Stimulated activated CD8-positive, alpha-beta memory T cell treated with anti-CD3 and anti-CD28 coated beads, Interleukin-4, amount 100 ng/mL, for 24 hours (primary cell): ENCODE measurements around the gene THOC5.
"Not testable (repeated sequence)": the region's sequence is repeated elsewhere in the genome, so short reads cannot be mapped to it uniquely, and the experiment has no call there.

Experiments
- DNase-seq: peaks from one replicate; pipeline ENCODE4 v3.0.0-alpha.2; 2020; ENCODE audit warnings: low read depth

THOC5 gene

GRCh38 chr22:29559853-29560252 is 6.3 kb upstream of the THOC5 start:
- DNase-seq: no peak

DNA sequence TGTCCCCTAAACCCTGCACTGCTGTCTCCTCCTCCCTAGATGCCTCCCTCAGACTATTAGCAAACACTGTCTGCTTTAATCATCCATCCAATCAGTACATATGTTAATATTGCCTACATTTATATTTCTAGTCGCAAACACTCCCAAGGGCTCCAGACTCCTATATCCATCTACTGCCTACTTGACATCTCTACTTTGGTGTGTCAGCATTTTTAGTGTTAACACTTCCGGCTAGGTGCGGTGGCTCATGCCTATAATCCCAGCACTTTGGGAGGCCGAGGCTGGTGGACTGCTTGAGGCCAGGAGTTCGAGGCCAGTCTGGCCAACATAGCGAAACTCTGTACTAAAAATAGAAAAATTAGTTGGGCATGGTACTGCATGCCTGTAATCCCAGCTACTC is 5.5 kb upstream of the THOC5 start:
- no peak for DNase-seq

GRCh38 chr22:29555065-29555644 is 1.6 kb upstream of the THOC5 start:
- no peak for DNase-seq

DNA sequence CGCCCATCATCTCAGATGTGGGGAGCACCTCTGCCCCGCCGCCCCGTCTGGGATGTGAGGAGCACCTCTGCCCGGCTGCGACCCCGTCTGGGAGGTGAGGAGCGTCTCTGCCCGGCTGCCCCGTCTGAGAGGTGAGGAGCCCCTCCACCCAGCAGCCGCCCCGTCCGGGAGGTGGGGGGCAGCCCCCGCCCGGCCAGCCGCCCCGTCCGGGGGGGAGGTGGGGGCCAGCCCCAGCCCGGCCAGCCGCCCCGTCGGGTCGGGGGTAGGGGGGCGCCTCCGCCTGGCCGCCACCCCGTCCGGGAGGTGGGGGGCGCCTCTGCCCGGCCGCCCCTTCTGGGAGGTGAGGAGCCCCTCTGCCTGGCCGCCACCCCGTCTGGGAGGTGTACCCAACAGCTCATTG is 1.2 kb downstream of the THOC5 start:
- not testable (repeated sequence) for DNase-seq

DNA sequence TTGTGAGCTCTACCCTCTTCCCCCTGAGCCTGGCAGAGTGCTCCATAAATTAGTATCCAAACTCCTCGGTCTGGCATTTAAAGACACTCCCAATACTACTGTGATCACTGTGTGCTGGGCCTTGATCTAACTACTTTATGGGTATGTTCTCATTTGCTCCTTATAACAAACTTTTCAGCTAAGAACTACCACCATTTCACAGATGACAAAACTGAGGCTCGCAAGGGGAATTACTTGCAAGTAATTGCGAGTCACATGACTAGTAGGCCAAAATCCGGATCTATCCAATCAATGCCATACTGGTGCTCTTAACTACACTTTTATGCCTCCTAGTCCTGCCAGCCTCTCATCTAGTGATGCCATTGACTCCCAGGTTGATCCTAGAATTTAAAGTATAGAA is 3.6 kb downstream of the THOC5 start:
- no peak for DNase-seq

- DNase-seq: not testable (repeated sequence)
Measured at GRCh38 chr22:29545045-29545444, 8.5 kb downstream of the THOC5 start.

GRCh38 chr22:29541845-29542244 is 11.7 kb downstream of the THOC5 start:
- DNase-seq: no peak

DNA sequence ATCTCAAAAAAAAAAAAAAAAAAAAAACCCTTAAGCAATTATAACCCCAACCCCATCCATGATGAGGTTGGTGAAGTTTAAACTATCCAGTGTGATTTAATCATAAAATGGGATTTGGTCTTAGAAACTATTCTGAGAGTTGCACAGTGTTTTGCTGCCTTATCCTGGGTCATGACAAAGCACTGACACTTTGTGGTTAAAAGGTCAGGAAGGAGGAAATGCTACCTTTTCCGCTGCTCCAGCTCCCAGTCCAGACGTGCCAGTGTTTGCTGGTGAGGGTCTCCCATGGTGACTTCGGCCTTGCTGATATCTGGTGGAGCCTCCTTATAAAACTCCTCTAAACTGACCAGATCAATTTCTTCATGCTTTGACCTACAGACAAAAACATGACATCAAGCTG is 14.5 kb downstream of the THOC5 start:
- no peak for DNase-seq

DNA sequence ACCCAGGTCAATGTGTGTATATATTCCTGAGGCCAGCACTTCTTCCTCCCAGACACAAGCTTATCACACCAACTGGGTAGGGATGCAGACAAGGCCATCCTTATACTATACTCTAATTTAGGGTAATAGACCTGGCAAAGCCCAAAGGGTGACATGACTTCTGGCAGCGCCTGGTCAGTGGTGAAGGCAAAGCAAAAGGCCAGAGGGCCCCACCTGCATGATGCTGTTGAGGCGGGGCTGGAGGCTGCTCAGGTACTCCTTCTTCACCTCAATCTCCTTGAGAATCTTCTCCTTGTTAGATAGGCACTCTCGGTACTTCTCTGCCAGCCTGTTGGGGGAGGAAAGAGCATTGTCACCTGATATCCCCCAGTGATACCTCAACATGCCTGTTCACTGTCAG is 17.1 kb downstream of the THOC5 start:
- no peak for DNase-seq

GRCh38 chr22:29531419-29531818 is 22.1 kb downstream of the THOC5 start:
- DNase-seq: no peak

GRCh38 chr22:29530716-29531115 is 22.8 kb downstream of the THOC5 start:
- DNase-seq: no peak

DNA sequence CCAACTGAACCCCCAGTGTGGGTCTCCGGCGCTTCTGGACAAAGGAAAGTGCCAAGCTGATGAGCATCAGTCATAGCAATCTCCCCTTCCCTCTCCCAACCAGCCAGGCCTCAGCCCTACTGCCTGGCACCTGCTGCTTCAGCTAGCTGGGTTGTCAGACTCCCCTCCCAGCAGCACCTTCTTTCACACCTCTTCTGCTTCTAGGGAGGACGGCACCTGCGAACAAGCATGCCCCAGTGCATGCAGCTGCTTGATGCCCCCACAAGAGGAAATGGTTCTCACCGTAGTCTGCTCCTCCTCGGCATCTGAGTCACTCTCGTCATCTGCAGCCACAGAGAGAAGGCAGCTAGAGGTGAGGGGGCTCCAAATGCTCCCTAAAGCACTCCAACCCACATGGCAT is 25.4 kb downstream of the THOC5 start:
- no peak for DNase-seq

DNA sequence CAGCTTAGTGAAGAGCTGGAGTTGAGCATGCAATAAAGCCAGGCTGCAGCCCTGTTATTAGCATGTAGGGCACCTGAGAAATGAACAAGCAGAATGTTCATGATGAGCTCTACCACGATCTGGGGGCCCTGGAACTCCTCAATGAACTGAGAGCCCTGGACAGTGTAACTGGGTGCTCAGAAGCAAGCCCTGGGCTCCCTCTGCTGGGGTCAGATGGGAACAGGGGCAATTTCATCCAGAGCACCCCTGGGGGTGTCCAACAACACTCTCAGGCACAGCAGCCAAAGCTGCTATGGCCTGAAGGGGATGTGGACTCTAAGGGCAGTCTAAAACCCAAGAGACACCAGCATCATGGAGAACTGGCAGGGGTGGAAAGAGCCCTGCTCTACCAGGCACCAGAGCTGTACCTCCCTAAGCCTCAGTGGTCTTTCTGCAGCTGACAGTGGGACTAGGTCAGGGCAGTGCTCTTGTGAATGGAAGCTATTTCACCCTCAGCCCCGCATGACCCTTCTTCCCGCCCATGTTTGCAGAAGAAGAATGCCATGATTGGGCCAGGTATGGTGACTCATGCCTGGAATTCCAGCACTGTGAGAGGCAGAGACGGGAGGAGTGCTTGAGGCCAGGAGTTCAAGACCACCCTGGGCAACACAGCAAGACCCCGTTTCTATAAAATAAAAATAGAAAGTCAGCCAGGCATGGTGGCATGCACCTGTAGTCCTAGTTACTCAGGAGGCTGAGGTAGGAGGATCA is 28.9 kb downstream of the THOC5 start:
- DNase-seq: no peak

DNA sequence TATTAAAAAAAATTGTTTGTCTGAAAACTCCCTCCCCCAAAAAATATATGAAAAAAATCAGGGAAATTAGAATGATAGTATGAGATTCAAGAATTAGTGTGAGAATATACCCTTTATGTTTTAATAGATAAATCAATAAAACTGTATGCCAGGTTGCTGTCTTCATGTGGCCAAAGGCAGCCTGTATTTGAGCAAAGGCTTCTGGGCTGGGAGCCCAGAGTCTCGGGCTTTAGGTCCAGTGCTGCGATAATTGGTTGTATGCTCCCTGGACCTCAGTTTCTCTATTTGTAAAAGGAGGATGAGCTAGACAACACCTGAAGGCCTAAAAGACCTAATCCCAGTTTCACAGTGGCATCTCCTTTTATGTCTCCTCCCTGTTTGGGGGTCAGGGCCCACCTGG is 29.8 kb downstream of the THOC5 start:
- DNase-seq: no peak

DNA sequence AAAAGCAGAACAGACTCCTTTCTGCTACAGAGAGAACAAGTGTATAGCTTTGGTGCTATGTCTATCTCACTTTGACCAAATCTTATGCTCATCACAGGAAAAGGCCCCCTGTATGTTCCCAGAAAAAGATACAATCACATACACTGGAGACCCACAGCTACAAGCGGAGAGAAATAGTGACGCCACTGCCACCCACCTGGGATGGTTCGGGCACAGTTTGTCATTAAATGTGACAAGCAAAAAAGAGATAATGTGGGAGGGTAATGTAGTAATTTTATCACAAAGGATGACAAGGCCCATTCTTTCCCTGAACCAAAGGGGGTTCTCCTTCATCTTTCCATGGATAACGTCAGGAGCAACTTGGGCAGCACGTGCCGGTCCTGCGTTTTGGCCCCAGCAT is 32.0 kb downstream of the THOC5 start:
- no peak for DNase-seq

- DNase-seq: no peak
Measured at GRCh38 chr22:29520851-29521250, 32.7 kb downstream of the THOC5 start.

DNA sequence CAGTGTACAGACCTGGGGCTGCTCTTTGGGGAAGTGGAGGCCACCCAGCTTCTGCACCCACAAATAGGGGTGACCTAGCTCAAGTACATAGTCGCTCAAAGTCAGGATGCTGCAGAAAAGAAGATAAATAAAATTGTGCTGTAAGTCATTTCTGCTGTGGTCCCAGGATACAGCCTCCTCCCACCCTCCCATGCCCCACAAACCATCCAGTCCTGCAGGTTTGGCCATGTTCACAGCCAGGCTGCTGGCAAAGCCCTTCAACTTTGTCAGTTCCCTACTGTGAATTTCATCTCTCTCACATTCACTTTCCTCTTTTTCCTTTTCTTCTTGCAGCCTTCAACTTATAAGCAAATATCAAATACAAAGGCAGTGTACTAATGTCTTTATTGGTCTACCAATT is 33.6 kb downstream of the THOC5 start:
- DNase-seq: no peak

GRCh38 chr22:29518427-29518826 is 35.1 kb downstream of the THOC5 start:
- DNase-seq: no peak

DNA sequence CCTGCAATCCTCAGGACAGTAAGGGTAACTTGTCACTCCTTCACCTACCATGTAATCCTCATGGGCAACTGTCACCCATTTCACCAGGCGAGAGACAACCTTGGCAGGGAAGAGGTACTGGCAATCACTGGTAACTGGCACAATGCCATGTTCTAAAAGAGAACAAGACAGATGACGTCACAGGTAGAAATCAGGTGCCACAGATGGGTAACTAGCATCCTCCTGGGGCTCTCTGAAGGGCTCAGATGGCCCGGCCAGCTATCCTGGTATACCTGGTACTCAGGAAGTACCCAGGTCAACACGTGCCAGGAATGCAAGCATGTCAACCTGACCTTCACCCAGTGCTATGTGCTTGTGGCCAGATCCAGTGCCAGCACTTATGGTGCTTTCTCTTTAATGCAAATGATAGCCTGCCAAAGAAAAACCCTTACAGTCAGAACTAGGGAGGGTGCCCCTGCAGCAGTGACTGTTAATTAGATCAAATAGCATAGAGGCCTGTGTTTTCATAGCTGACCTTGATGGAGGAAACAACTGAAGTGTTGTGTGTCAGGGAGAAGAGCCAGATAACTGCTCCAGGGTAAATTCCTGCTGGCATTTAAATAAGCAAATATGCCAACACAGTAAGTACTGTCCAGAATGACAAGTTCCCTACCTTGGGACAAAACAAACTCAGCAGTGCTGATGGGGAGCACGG is 36.2 kb downstream of the THOC5 start:
- DNase-seq: no peak

DNA sequence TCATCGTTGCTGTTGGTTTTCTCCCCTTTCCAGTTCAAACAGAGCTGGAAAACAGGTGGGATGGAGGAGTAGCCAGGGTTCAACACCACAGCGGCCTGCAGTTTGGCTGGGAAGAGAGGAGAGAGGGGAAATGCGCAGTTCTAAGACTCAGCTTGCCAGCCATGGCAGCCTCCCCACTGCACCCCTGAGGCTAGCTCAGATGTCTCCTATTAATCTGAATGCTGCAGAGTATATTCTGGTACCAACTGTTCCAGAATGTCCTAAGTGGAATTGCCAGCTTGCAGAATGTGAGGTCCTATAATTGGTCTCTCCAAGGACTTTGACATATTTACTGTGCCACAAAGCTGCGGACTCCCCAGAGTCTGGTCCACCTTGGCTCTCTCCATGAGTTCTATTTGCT is 41.5 kb downstream of the THOC5 start:
- DNase-seq: no peak

DNA sequence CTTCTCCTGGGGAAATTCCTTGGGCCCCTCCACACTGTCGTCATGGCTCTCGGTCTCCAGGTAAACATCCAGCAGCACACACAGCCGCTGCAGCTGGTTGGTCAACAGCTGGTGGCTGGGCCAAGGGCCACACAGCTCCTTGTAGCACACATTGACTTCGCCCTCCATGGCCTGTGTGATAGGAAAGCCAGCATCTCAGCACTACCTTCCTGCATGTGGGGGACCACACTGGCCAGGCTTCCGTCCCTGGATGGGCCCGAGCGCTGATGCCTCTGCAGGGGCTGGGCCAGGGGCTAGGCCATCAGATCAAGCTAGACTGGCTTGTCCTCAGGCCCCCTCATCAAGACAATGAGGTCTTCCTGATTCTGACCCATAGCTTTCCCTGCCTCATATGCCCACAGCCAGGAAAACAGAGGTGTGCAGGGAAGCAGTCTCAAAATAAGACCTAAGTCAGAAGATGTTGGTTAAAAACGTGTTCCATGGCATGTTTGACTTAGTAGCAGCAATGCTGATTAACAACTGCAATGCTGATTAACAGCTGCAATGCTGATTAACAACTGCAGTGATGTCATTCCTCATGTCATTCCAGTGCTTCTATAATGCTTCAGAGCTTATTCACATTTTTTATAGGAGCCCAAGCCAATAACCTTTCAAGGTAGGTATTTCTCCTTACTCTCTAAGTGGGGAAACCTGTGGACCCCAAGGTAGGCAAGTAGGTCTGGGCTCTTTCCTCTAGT is 42.3 kb downstream of the THOC5 start:
- DNase-seq: no peak

- no peak for DNase-seq
Measured at GRCh38 chr22:29510542-29510941, 43.0 kb downstream of the THOC5 start.

GRCh38 chr22:29509815-29510214 is 43.7 kb downstream of the THOC5 start:
- no peak for DNase-seq
